ENCODE data around the gene GRK6.

GRCh38 chr5:177429248-177430040, 3.0 kb downstream of the GRK6 start:
- TF ChIP-seq CTCF (IDR thresholded peaks at IDR 0.05) (no peak), POLR2A (IDR thresholded peaks at IDR 0.05) (no peak)
